ENCODE measurements around the gene CEACAM19.
"Not testable (repeated sequence)": the region's sequence is repeated elsewhere in the genome, so short reads cannot be mapped to it uniquely, and the experiment has no call there.

CEACAM19 gene

GRCh38 chr19:44657211-44657921 is 13.9 kb upstream of the CEACAM19 start:
- H3K36me3 Mint-ChIP-seq = no peaks in the 10 kb centered on the region
- peaks cover 6% of the 10 kb centered on the region for H3K27me3 Mint-ChIP-seq
- H3K4me1 Mint-ChIP-seq = peaks cover 10% of the 10 kb centered on the region
- ATAC-seq (ENCODE audit: low read depth) (peak; percentile 33), DNase-seq (ENCODE audit: low spot score in 2 of 2) (peak; percentile 61 to 72)
- no peaks in the 10 kb centered on the region for H3K9me3 Mint-ChIP-seq
- H3K4me3 Mint-ChIP-seq = no peak overlapping the region
- no peak overlapping the region for H3K27ac Mint-ChIP-seq

GRCh38 chr19:44658069-44658733 is 13.1 kb upstream of the CEACAM19 start:
- H3K9me3 Mint-ChIP-seq = no peaks in the 10 kb centered on the region
- H3K4me1 Mint-ChIP-seq = peaks cover 8% of the 10 kb centered on the region
- DNase-seq (ENCODE audit: low spot score in 2 of 2) (no peak), ATAC-seq (ENCODE audit: low read depth) (no peak)
- peaks cover 6% of the 10 kb centered on the region for H3K27me3 Mint-ChIP-seq
- no peak overlapping the region for H3K4me3 Mint-ChIP-seq
- H3K27ac Mint-ChIP-seq = no peak overlapping the region
- H3K36me3 Mint-ChIP-seq = no peaks in the 10 kb centered on the region

GRCh38 chr19:44660081-44660480 is 11.2 kb upstream of the CEACAM19 start:
- ATAC-seq (ENCODE audit: low read depth) = no peak
- Mint-ChIP-seq H3K27ac (no peak overlapping the region), H3K27me3 (peaks cover 6% of the 10 kb centered on the region), H3K4me3 (no peak overlapping the region), H3K4me1 (peaks cover 6% of the 10 kb centered on the region), H3K9me3 (no peaks in the 10 kb centered on the region), H3K36me3 (no peaks in the 10 kb centered on the region)
- DNase-seq (ENCODE audit: low spot score in 2 of 2) = no peak

- no peak overlapping the region for H3K4me3 Mint-ChIP-seq
- H3K9me3 Mint-ChIP-seq = no peaks in the 10 kb centered on the region
- ATAC-seq (ENCODE audit: low read depth) = no peak
Measured at GRCh38 chr19:44661205-44661604, 10.1 kb upstream of the CEACAM19 start.

GRCh38 chr19:44661904-44662303 is 9.4 kb upstream of the CEACAM19 start:
- DNase-seq (ENCODE audit: low spot score in 2 of 2) = no peak
- peaks cover 4% of the 10 kb centered on the region for H3K27me3 Mint-ChIP-seq
- H3K36me3 Mint-ChIP-seq = no peaks in the 10 kb centered on the region
- no peak overlapping the region for H3K27ac Mint-ChIP-seq
- no peak for ATAC-seq (ENCODE audit: low read depth)
- peaks cover 5% of the 10 kb centered on the region for H3K4me1 Mint-ChIP-seq
- H3K9me3 Mint-ChIP-seq = no peaks in the 10 kb centered on the region
- no peak overlapping the region for H3K4me3 Mint-ChIP-seq

More at GRCh38 chr19:44661205-44661604, 10.1 kb upstream of the CEACAM19 start:
- H3K27me3 Mint-ChIP-seq = peaks cover 6% of the 10 kb centered on the region
- no peak overlapping the region for H3K27ac Mint-ChIP-seq
- no peaks in the 10 kb centered on the region for H3K36me3 Mint-ChIP-seq
- DNase-seq (ENCODE audit: low spot score in 2 of 2) = no peak
- peaks cover 6% of the 10 kb centered on the region for H3K4me1 Mint-ChIP-seq

GRCh38 chr19:44662691-44663385 is 8.4 kb upstream of the CEACAM19 start:
- H3K4me3 Mint-ChIP-seq = no peak overlapping the region
- ATAC-seq (ENCODE audit: low read depth) = no peak
- peaks cover 4% of the 10 kb centered on the region for H3K27me3 Mint-ChIP-seq
- no peak overlapping the region for H3K27ac Mint-ChIP-seq
- H3K36me3 Mint-ChIP-seq = no peaks in the 10 kb centered on the region
- no peak for DNase-seq (ENCODE audit: low spot score in 2 of 2)
- no peaks in the 10 kb centered on the region for H3K9me3 Mint-ChIP-seq
- H3K4me1 Mint-ChIP-seq = no peaks in the 10 kb centered on the region

- DNase-seq (ENCODE audit: low spot score in 2 of 2) = no peak
- Mint-ChIP-seq H3K36me3 (no peaks in the 10 kb centered on the region), H3K27ac (no peak overlapping the region), H3K4me1 (no peaks in the 10 kb centered on the region), H3K4me3 (no peak overlapping the region), H3K27me3 (peaks cover 4% of the 10 kb centered on the region), H3K9me3 (no peaks in the 10 kb centered on the region)
- ATAC-seq (ENCODE audit: low read depth) = no peak
Measured at GRCh38 chr19:44663996-44664395, 7.3 kb upstream of the CEACAM19 start.

- ATAC-seq (ENCODE audit: low read depth) (no peak), DNase-seq (ENCODE audit: low spot score in 2 of 2) (no peak)
- H3K9me3 Mint-ChIP-seq = no peaks in the 10 kb centered on the region
- H3K4me1 Mint-ChIP-seq = no peaks in the 10 kb centered on the region
- H3K27me3 Mint-ChIP-seq = peaks cover 9% of the 10 kb centered on the region
- H3K4me3 Mint-ChIP-seq = no peak overlapping the region
- no peak overlapping the region for H3K27ac Mint-ChIP-seq
- no peaks in the 10 kb centered on the region for H3K36me3 Mint-ChIP-seq
Measured at GRCh38 chr19:44664976-44665375, 6.3 kb upstream of the CEACAM19 start.

- H3K9me3 Mint-ChIP-seq = no peaks in the 10 kb centered on the region
- H3K4me1 Mint-ChIP-seq = no peaks in the 10 kb centered on the region
- H3K27me3 Mint-ChIP-seq = peaks cover 9% of the 10 kb centered on the region
- H3K27ac Mint-ChIP-seq = no peak overlapping the region
- H3K4me3 Mint-ChIP-seq = no peak overlapping the region
- no peaks in the 10 kb centered on the region for H3K36me3 Mint-ChIP-seq
- ATAC-seq (ENCODE audit: low read depth) = no peak
- no peak for DNase-seq (ENCODE audit: low spot score in 2 of 2)
Measured at GRCh38 chr19:44666852-44667556, 4.3 kb upstream of the CEACAM19 start.

GRCh38 chr19:44668985-44669764 is 2.1 kb upstream of the CEACAM19 start:
- no peaks in the 10 kb centered on the region for H3K36me3 Mint-ChIP-seq
- H3K9me3 Mint-ChIP-seq = no peaks in the 10 kb centered on the region
- H3K4me3 Mint-ChIP-seq = no peak overlapping the region
- ATAC-seq (ENCODE audit: low read depth) (no peak), DNase-seq (ENCODE audit: low spot score in 2 of 2) (no peak)
- H3K4me1 Mint-ChIP-seq = no peaks in the 10 kb centered on the region
- peaks cover 6% of the 10 kb centered on the region for H3K27me3 Mint-ChIP-seq
- H3K27ac Mint-ChIP-seq = no peak overlapping the region

GRCh38 chr19:44670027-44670426 is 1.3 kb upstream of the CEACAM19 start:
- ATAC-seq (ENCODE audit: low read depth); H3K4me1 Mint-ChIP-seq; H3K36me3 Mint-ChIP-seq; H3K27me3 Mint-ChIP-seq; H3K9me3 Mint-ChIP-seq; H3K4me3 Mint-ChIP-seq; H3K27ac Mint-ChIP-seq; DNase-seq (ENCODE audit: low spot score in 2 of 2): not testable (repeated sequence)

- Mint-ChIP-seq H3K4me3 (no peak overlapping the region), H3K36me3 (no peaks in the 10 kb centered on the region), H3K4me1 (no peaks in the 10 kb centered on the region), H3K27me3 (peaks cover 9% of the 10 kb centered on the region), H3K9me3 (no peaks in the 10 kb centered on the region), H3K27ac (no peak overlapping the region)
- no peak for ATAC-seq (ENCODE audit: low read depth)
- DNase-seq (ENCODE audit: low spot score in 2 of 2) = no peak
Measured at GRCh38 chr19:44672226-44672625, 944 bp downstream of the CEACAM19 start.

- no peaks in the 10 kb centered on the region for H3K4me1 Mint-ChIP-seq
- no peak for ATAC-seq (ENCODE audit: low read depth)
- H3K27ac Mint-ChIP-seq = no peak overlapping the region
- H3K9me3 Mint-ChIP-seq = no peaks in the 10 kb centered on the region
- peaks cover 9% of the 10 kb centered on the region for H3K27me3 Mint-ChIP-seq
- DNase-seq (ENCODE audit: low spot score in 2 of 2) = no peak
- no peak overlapping the region for H3K4me3 Mint-ChIP-seq
- H3K36me3 Mint-ChIP-seq = no peaks in the 10 kb centered on the region
Measured at GRCh38 chr19:44673510-44673909, 2.2 kb downstream of the CEACAM19 start.
